LNCAP (cell line): ENCODE measurements around the gene SKAP1.

ENCODE experiments used
- TF ChIP-seq, protein P1 (sequence below): fragments of 450-650 bp; IDR thresholded peaks from 2 replicates; pipeline ENCODE4 v1.5.1; 2017; ENCODE audit warnings: mild to moderate bottlenecking

Gene SKAP1

DNA sequence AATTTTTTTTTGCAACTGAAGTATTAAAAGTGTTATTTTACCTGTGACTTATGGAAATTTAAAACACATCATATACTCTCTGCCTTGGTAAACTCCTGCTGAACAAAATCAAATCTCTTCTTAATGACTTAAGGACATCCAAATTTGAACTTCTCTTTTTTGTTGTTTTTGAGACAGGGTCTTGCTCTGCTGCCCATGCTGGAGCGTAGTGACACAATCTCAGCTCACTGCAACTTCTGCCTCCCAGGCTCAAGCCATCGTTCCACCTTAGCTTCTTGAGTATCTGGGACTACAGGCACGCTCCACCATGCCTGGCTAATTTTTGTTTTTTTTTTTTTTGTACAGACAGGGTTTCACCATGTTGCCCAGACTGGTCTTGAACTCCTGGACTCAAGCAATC, 56.1 kb downstream of the SKAP1 start:
- TF ChIP-seq, protein P1, sequence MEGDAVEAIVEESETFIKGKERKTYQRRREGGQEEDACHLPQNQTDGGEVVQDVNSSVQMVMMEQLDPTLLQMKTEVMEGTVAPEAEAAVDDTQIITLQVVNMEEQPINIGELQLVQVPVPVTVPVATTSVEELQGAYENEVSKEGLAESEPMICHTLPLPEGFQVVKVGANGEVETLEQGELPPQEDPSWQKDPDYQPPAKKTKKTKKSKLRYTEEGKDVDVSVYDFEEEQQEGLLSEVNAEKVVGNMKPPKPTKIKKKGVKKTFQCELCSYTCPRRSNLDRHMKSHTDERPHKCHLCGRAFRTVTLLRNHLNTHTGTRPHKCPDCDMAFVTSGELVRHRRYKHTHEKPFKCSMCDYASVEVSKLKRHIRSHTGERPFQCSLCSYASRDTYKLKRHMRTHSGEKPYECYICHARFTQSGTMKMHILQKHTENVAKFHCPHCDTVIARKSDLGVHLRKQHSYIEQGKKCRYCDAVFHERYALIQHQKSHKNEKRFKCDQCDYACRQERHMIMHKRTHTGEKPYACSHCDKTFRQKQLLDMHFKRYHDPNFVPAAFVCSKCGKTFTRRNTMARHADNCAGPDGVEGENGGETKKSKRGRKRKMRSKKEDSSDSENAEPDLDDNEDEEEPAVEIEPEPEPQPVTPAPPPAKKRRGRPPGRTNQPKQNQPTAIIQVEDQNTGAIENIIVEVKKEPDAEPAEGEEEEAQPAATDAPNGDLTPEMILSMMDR: no peak

DNA sequence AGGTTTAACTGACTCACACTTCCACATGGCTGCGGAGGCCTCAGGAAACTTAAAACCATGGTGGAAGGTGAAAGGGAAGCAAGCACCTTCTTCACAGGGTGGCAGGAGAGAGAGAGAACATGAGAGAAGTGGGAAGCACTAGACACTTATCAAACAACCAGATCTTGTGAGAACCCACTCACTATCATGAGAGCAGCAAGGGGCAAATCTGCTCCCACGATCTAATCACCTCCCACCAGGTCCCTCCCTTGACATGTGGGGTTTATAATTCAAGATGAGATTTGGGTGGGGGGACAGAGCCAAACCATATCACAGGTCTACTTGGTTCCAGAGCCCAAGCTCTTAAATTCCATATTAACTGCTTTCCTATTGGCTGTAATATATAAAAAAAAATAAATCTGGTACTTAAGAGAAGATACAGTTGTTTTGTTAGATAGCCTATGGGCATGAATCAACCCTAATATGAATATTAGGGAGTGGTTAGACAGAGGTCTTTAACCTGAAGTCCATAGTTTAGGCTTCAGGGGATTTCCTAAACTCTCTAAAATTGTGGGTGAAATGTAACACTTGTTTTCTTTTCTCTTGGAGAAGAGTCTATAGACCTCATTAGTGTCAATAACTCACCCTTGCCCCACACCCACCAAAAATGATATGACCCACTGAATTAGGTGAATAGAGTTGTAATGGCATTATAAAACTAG, 56.7 kb downstream of the SKAP1 start:
- TF ChIP-seq, protein P1: no peak

DNA sequence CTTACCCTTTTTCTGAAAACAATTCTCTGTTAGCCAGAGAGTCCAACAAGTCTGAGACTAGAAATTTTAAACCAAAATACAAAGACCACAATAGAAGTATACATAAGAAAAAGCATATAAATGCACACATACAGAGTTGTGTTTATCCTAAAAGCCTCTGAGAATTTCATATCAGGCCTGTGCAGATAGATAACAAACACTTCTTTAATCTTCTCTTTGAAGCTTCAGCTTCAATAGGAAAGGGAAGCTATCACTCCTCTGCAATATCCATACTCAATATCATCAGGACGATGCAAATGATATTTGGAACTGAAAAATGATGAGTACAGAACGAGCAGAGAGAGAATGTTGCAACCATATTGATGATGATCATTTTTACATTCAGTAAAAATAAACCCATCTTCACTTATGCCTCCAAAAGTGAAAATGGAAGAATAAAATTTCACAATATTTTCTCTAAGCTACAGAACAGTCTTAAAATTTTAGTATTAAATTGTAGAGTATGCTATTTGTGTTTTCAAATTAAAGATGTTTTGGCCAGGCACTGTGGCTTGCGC, 61.6 kb downstream of the SKAP1 start:
- TF ChIP-seq, protein P1: no peak

DNA sequence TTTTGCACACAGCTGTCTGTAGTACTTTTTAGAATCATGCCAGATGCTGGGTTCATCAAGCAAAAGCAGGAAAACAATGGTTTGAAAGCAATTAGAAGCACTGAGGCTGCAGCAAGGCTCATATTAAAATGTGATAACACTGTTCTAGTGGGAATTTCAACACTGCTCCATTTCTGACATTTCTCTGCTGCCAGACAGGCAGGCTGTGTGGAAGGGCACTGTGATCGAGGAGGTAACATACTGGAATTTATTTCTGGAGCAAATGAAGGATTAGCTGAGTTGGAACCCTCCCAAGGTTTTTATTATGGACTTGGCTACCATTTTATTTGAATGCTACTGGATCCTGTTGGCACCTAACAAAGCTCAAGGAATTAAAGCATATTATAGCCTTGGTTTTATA, 66.9 kb downstream of the SKAP1 start:
- TF ChIP-seq, protein P1: no peak

DNA sequence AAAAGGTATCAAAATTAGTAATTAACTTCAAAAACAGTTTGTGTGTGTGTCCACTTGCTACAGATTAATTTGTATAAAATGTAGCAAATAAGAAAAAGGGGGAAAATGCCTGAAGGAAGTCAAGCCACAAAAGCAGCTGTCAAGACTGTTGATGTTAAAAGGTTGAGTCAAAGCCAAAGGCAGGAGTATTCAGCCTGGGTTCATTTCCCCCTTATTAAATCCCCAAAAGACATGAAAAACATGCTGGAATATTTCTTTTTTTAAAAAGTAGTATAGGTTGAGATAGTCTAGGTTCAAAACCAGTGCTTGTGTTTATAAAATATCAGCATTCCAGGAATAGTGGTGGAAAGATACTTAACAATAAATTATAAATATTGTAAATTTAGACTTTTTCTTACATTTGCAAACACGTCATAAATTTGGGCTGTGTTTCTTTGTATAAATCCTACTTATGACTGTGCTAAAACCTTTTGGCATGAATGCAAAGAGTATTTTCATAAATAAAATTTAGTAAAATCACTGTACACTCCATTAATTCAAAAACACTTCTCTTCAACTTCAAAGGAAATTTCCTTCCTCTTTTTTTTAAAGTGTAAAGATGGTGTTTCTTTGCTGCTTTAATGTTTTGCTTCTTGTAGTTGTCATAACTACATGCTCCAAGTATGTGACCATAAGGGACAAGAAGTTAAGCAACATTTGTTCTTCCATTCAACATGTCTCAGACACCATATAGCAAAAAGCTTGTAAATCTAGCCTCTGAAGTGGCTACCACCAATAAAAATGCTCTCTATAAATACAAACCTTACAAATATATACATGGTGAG, 72.0 kb downstream of the SKAP1 start:
- TF ChIP-seq, protein P1: no peak

DNA sequence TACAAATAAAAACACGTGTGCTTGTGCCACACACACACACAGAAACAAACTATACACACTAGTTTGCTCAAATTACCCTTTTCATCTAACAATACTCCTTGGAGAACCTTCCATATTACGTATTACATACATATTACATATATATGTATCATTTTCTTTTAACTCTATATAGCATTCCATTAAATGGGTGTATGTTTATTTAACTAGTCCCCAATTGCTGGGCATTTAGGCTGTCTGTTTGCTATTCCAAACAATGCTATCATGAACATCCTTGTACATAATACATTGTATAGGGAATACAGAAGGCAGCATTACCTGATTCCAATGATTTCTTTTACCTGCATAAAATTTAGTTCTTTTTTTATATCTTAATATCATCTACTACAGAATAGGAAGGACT, 73.1 kb downstream of the SKAP1 start:
- TF ChIP-seq, protein P1: no peak

DNA sequence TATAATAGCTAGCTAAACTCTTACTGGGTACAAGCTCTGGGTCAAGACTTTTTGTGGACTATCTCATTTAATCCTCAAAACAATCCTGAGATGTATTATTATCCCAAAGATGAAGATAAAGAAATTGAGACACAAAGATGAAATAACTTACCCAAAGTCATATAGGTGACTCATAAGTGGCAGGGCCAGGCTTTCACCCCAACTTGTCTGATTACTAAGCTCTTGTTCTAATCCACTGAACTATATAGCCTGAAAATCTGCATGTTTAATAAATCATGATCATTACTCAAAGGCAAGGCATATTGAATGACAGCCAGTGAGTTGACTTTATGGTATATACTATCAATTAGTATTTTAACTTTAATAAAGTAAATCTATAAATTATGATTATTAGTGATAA, 77.4 kb downstream of the SKAP1 start:
- TF ChIP-seq, protein P1: no peak
